Smooth muscle cell (in vitro differentiated cells): ENCODE measurements around the gene FAM219A. TPM values are rescaled to one million over a fixed set of nuclear protein-coding genes. Genes with fewer than 3 reads are reported as not detected.

Experiments
- DNase-seq: peaks from one replicate; lab custom pipeline; 2025; ENCODE audit not compliant: unreplicated experiment; lab: John Stamatoyannopoulos, UW
- H2AFZ ChIP-seq: fragments of 200-600 bp; sonication (generic); 2 replicates; pipeline ENCODE4 v1.6.0; 2016; ENCODE audit warnings: antibody characterized with exemption, low read depth, mild to moderate bottlenecking
- H3F3A ChIP-seq: fragments of 200-600 bp; sonication (generic); 2 replicates; pipeline ENCODE4 v1.6.0; 2017; ENCODE audit warnings: antibody characterized with exemption, low read depth
- H3K27ac ChIP-seq: fragments of 200-600 bp; sonication (generic); 2 replicates; pipeline ENCODE4 v1.5.1; 2016; ENCODE audit warnings: low read depth, mild to moderate bottlenecking
- H3K27me3 ChIP-seq: fragments of 200-600 bp; sonication (generic); 2 replicates; pipeline ENCODE4 v1.6.1; 2016; ENCODE audit warnings: low read depth, mild to moderate bottlenecking
- H3K36me3 ChIP-seq: fragments of 200-600 bp; sonication (generic); 2 replicates; pipeline ENCODE4 v1.5.1; 2016; ENCODE audit warnings: low read depth
- H3K4me1 ChIP-seq: fragments of 200-600 bp; sonication (generic); 2 replicates; pipeline ENCODE4 v1.5.1; 2016; ENCODE audit warnings: low read depth
- H3K4me2 ChIP-seq: fragments of 200-600 bp; sonication (generic); 2 replicates; pipeline ENCODE4 v1.6.0; 2016; ENCODE audit warnings: mild to moderate bottlenecking
- H3K4me3 ChIP-seq: fragments of 200-600 bp; sonication (generic); 2 replicates; pipeline ENCODE4 v1.5.1; 2016; ENCODE audit warnings: mild to moderate bottlenecking
- H3K79me2 ChIP-seq: fragments of 200-600 bp; sonication (generic); 2 replicates; pipeline ENCODE4 v1.6.0; 2016; ENCODE audit warnings: low read depth, mild to moderate bottlenecking
- H3K9ac ChIP-seq: fragments of 200-600 bp; sonication (generic); 2 replicates; pipeline ENCODE4 v1.6.0; 2016; ENCODE audit warnings: low read depth
- H3K9me3 ChIP-seq: fragments of 200-600 bp; sonication (generic); replicated peaks from 2 replicates; pipeline ENCODE4 v1.5.1; 2016; ENCODE audit warnings: low read depth
- H4K20me1 ChIP-seq: fragments of 200-600 bp; sonication (generic); 2 replicates; pipeline ENCODE4 v1.6.0; 2016; ENCODE audit warnings: low read depth
- CTCF ChIP-seq: fragments of 200-600 bp; sonication (generic); IDR thresholded peaks from 2 replicates; pipeline ENCODE4 v1.5.1; 2017; ENCODE audit warnings: borderline replicate concordance, mild to moderate bottlenecking, antibody characterized with exemption; ENCODE audit not compliant: insufficient read depth, poor library complexity, severe bottlenecking
- WGBS: methylation state at CpG from one replicate; pipeline ENCODE4 v1.1.7; 2016; ENCODE audit warnings: low lambda C conversion rate; 5-methylcytosine and 5-hydroxymethylcytosine counted together
- polyA plus RNA-seq: library from polyadenylated mRNA; unstranded; fragments of >200 nt; fragmentation: Nextera tagmentation; extraction: Ambion mirVana; gene quantifications from 2 replicates; pipeline ENCODE4 v1.2.1, GENCODE V29; 2016
- total RNA-seq: library from RNA; depleted of rRNA; stranded (reverse); fragments of >200 nt; gene quantifications from 2 replicates; pipeline ENCODE4 v1.2.3, GENCODE V29; 2014

The FAM219A gene
- total and polyA plus RNA-seq, 2 experiments from 2014 or later: 13.3 to 29.5 TPM

DNA sequence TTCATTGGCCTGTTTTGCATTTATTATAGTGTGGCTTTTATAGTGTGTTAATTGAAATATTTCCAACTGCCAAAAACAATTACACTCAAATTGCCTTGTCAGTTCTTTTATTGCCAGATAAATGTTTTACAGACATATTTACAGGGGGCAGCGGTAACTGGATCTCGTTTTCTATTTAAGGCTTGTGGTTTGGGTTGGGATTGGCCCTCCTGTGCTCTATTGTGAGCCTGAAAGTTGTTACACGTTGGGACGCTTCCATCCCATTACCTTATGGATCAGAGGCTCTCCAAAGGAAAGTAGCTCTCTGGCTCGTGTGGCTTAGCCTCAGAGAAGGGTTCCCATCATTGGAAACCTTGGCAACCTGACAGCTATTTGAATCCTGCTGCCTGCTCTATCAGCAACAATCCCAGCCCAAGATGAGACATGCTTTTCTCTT is 21.1 kb upstream of the FAM219A start:
- TF ChIP-seq CTCF: no peak
- WGBS: 68% methylated on average over 5 of the region's 5 CpGs

DNA sequence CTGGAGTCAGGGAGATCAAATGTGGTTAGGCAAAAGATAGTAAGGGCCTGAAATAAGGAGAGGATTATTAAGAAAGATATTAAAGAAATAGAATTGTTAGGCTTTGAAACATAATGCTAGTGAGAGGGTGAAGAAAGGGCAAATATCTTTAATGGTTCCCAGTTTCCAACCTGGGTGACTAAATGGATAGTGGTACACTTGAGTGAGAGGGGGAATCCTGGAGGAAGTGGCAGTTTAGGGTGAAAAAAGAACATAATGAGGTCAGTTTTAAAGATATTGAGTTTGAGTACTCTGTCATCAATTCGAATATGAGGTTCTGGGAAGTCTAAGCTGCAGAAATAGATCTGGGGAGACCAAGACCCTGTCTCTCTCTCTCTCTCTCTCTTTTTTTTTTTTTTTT is 19.2 kb upstream of the FAM219A start:
- 72% methylated on average over 1 of the region's 1 CpG for WGBS
- no peak overlapping the region for H3K4me3 ChIP-seq
- H3K4me1 ChIP-seq: no peaks in the 10 kb centered on the region
- H3K79me2 ChIP-seq: no peaks in the 10 kb centered on the region
- TF ChIP-seq CTCF: no peak
- DNase-seq: no peak
- H3K36me3 ChIP-seq: no peaks in the 10 kb centered on the region
- H3K27me3 ChIP-seq: peaks cover 17% of the 10 kb centered on the region
- no peaks in the 10 kb centered on the region for H3F3A ChIP-seq
- H3K27ac ChIP-seq: no peak overlapping the region
- no peaks in the 10 kb centered on the region for H4K20me1 ChIP-seq
- no peak overlapping the region for H2AFZ ChIP-seq
- H3K9me3 ChIP-seq: no peaks in the 10 kb centered on the region
- H3K9ac ChIP-seq: no peak overlapping the region
- no peak overlapping the region for H3K4me2 ChIP-seq

More for the DNA sequence above, 21.1 kb upstream of the FAM219A start:
- no peaks in the 10 kb centered on the region for H3K4me1 ChIP-seq
- H3K27me3 ChIP-seq: peaks cover 17% of the 10 kb centered on the region
- no peak overlapping the region for H3K4me3 ChIP-seq
- no peaks in the 10 kb centered on the region for H3F3A ChIP-seq
- no peak overlapping the region for H3K4me2 ChIP-seq
- no peak for DNase-seq
- H4K20me1 ChIP-seq: no peaks in the 10 kb centered on the region
- no peak overlapping the region for H3K9ac ChIP-seq
- no peaks in the 10 kb centered on the region for H3K36me3 ChIP-seq
- no peaks in the 10 kb centered on the region for H3K9me3 ChIP-seq
- no peak overlapping the region for H3K27ac ChIP-seq
- H2AFZ ChIP-seq: no peak overlapping the region
- no peaks in the 10 kb centered on the region for H3K79me2 ChIP-seq

GRCh38 chr9:34475097-34475496 is 16.7 kb upstream of the FAM219A start:
- WGBS: 71% methylated on average over 3 of the region's 3 CpGs
- H3K27ac ChIP-seq: no peak overlapping the region
- no peaks in the 10 kb centered on the region for H3K9me3 ChIP-seq
- H3K9ac ChIP-seq: no peak overlapping the region
- H3F3A ChIP-seq: no peaks in the 10 kb centered on the region
- H3K27me3 ChIP-seq: peaks cover 17% of the 10 kb centered on the region
- no peaks in the 10 kb centered on the region for H3K79me2 ChIP-seq
- H2AFZ ChIP-seq: no peak overlapping the region
- no peaks in the 10 kb centered on the region for H4K20me1 ChIP-seq
- H3K4me2 ChIP-seq: no peak overlapping the region
- no peak overlapping the region for H3K4me3 ChIP-seq
- no peak for TF ChIP-seq CTCF
- no peak for DNase-seq
- no peaks in the 10 kb centered on the region for H3K4me1 ChIP-seq
- no peaks in the 10 kb centered on the region for H3K36me3 ChIP-seq

DNA sequence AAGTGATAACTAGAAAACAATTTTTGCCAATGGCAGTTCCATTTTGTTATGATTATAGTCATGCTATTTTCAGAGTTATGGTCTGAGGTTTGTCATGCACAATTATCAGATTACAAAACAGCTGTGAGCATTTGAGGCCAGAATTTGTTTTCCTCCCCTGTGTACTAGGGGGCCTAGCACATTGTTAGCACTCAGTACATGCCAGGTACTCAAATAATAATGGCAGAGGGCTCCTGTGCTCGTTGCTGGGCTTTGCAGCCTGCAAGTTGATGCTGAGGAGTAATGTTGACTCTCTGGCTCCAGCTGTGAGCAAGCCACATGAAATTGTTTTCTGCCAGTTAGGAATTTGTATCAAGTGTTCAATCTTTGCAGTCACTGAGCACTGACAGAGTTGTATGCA is 7.1 kb upstream of the FAM219A start:
- H2AFZ ChIP-seq: no peak overlapping the region
- no peak overlapping the region for H3K4me2 ChIP-seq
- H3K79me2 ChIP-seq: no peaks in the 10 kb centered on the region
- no peak overlapping the region for H3K9ac ChIP-seq
- H3K9me3 ChIP-seq: no peaks in the 10 kb centered on the region
- H3K4me1 ChIP-seq: peaks cover 12% of the 10 kb centered on the region
- no peak for DNase-seq
- 60% methylated on average over 1 of the region's 1 CpG for WGBS
- no peak overlapping the region for H3K4me3 ChIP-seq
- H3K27ac ChIP-seq: no peak overlapping the region
- no peak for TF ChIP-seq CTCF
- H3K27me3 ChIP-seq: peaks cover 13% of the 10 kb centered on the region
- no peaks in the 10 kb centered on the region for H4K20me1 ChIP-seq
- no peaks in the 10 kb centered on the region for H3K36me3 ChIP-seq
- no peaks in the 10 kb centered on the region for H3F3A ChIP-seq
